Measurements from ENCODE around the gene HSBP1L1.

The HSBP1L1 gene

DNA sequence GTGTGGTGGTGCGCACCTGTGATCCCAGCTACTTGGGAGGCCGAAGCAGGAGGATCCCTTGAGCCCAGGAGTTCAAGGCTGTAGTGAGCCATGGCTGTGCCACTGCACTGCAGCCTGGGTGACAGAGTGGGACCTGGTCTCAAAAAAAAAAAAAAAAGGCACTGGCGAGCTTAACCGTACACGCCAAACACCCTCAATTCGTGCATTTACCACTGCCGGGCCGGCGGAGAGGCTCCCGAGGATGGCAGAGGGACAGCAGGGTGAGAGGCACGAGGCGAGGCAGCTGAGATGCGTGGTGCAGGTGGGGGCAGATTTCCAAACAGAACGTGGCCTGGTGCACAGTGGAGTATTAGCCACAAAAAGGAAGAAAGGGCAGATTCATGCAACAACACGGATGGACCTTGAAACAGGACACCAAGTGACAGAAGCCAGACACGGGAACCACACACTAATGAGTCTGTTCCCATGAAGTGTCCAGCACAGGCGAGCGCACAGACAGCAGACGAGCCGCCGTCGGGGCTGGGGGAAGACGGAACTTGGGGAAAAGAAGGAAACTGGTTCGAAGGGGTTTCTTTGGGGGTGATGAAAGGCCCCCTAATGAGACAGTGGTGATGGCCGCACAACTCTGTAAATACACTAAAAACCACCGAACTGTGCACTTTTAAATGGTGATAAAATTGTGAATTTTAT is 40.4 kb upstream of the HSBP1L1 start:
- no peak overlapping the region for H3K4me3 ChIP-seq (ENCODE audit: low read depth, low read length)
- peak; percentile 15 for DNase-seq
- H3K27ac ChIP-seq, result peak overlapping the region; percentile 78
- no peaks in the 10 kb centered on the region for H3K27me3 ChIP-seq (ENCODE audit: insufficient read depth, low read depth, severe bottlenecking)
- no peaks in the 10 kb centered on the region for H3K9me3 ChIP-seq (ENCODE audit: severe bottlenecking)
- TF ChIP-seq, protein P1, sequence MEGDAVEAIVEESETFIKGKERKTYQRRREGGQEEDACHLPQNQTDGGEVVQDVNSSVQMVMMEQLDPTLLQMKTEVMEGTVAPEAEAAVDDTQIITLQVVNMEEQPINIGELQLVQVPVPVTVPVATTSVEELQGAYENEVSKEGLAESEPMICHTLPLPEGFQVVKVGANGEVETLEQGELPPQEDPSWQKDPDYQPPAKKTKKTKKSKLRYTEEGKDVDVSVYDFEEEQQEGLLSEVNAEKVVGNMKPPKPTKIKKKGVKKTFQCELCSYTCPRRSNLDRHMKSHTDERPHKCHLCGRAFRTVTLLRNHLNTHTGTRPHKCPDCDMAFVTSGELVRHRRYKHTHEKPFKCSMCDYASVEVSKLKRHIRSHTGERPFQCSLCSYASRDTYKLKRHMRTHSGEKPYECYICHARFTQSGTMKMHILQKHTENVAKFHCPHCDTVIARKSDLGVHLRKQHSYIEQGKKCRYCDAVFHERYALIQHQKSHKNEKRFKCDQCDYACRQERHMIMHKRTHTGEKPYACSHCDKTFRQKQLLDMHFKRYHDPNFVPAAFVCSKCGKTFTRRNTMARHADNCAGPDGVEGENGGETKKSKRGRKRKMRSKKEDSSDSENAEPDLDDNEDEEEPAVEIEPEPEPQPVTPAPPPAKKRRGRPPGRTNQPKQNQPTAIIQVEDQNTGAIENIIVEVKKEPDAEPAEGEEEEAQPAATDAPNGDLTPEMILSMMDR (IDR thresholded peaks at IDR 0.05; ENCODE audit: low read depth, low read length), result no peak
- peaks cover 35% of the 10 kb centered on the region for H3K36me3 ChIP-seq

DNA sequence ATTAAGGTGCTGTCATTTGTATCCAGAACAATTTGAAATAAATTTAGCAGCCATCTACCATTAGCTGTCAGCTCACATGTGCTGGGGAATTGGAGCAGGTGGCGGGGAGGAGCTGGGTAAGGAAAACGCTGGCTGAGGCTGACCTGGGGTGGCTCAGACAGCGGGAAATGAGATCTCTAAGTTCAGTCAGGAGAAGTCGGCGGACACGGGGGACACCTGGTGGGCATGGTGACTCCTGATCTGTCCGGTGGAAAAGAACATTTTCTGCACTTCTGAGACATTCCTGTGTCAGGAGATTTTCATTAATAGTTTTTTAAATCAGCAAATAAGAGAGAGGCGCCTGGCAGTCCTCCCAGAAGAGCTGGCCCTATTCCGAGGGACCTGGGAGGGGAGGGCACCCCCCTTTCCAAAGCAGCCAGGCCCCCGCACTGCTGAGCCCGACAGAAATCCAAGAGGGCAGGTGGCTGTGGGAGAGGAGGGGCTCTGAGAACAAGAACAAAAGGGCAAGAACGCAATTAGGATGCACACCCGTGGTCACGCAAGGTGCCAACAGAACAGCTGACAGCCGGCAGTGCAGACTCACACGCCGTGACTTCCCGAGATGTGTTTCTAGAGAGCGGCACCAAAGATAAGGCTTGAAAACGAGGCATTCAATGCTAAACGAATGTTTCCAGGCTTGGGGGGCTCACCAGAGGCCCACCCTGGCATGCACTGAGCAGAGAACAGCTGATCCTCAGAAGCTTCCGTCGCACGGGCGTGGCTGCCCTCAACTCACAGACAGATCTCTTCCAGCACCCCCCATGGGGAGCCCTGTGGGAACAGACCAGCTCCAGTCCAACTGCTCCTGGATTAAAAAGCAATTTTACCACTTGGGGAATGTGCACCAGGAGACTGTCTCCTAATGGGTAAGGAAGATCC is 39.4 kb upstream of the HSBP1L1 start:
- peaks cover 43% of the 10 kb centered on the region for H3K36me3 ChIP-seq
- H3K9me3 ChIP-seq (ENCODE audit: severe bottlenecking), result peaks cover 5% of the 10 kb centered on the region
- TF ChIP-seq, protein P1 (IDR thresholded peaks at IDR 0.05; ENCODE audit: low read depth, low read length), result peak; percentile 74
- H3K27me3 ChIP-seq (ENCODE audit: insufficient read depth, low read depth, severe bottlenecking), result no peaks in the 10 kb centered on the region
- peak overlapping the region; percentile 78 for H3K27ac ChIP-seq
- peak overlapping the region; percentile 8 for H3K4me3 ChIP-seq (ENCODE audit: low read depth, low read length)
- peak; percentile 96 for DNase-seq

DNA sequence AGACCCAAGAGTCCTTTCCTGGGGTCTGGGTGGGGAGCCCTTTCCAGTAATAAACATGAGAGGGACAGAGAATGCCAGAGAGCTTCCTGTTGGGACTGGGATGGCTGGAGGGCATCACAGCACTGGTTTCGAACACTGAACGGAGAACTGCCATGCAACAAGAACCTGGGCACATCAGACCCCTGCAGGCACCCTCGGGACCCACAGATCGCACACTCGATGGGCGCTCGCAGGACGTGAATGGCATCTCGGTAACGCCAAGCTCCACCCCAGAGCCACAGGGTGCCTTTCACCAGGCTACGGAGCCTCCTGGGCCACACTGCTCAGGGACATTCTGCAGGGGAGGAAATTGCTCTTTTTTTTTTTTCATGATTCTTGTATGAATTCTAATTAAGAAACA is 38.1 kb upstream of the HSBP1L1 start:
- TF ChIP-seq, protein P1 (IDR thresholded peaks at IDR 0.05; ENCODE audit: low read depth, low read length), result no peak
- Histone ChIP-seq H3K9me3 (ENCODE audit: severe bottlenecking) (peaks cover 10% of the 10 kb centered on the region), H3K27me3 (ENCODE audit: insufficient read depth, low read depth, severe bottlenecking) (no peaks in the 10 kb centered on the region), H3K4me3 (ENCODE audit: low read depth, low read length) (no peak overlapping the region), H3K27ac (peak overlapping the region; percentile 89), H3K36me3 (peaks cover 49% of the 10 kb centered on the region)
- DNase-seq, result peak; percentile 18

DNA sequence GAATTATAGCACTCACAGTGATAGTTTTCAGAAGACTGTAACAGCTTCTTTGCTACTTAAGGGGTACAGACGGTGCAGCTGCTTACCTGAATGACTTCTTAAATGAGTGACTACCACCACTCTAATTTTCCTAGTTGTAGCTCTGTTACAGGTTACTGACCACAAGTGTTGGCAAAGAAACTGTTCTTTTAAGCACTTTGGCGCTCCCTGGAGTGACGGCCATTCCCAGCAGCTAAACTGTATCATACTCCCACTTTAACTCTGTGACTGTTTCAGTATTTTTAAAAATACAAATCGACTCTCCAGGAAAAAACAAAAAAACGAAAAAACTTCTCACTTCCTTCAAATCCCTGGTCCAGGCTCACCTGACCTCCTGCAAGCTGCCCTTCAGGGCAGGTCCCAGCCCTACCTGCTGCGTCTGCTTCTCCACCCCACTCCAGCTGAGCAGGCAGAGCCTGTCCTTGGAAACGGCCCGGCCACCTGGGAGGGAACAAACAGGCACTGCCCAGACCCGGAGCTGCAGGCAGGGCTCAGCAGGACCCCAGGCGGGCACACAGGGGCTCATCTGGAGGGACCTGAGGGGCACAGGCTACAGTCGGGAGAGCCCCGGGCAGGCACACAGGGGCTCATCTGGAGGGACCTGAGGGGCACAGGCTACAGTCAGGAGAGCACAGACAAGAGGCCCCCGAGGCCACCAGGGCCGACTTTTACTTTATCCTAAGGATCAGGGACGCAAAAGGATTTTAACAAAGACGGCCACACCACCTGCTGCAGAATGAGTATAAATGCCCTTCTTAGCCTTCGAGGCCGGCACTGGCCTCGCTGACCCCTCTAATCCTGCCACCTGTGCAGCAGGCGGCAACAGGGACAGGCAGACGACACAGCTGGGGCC is 37.5 kb upstream of the HSBP1L1 start:
- Histone ChIP-seq H3K36me3 (peaks cover 51% of the 10 kb centered on the region), H3K9me3 (ENCODE audit: severe bottlenecking) (peaks cover 10% of the 10 kb centered on the region), H3K4me3 (ENCODE audit: low read depth, low read length) (peak overlapping the region; percentile 39), H3K27me3 (ENCODE audit: insufficient read depth, low read depth, severe bottlenecking) (no peaks in the 10 kb centered on the region), H3K27ac (peak overlapping the region; percentile 89)
- peak; percentile 96 for DNase-seq
- TF ChIP-seq, protein P1 (IDR thresholded peaks at IDR 0.05; ENCODE audit: low read depth, low read length), result no peak
